ENCODE data around the gene CARNS1.

DNA sequence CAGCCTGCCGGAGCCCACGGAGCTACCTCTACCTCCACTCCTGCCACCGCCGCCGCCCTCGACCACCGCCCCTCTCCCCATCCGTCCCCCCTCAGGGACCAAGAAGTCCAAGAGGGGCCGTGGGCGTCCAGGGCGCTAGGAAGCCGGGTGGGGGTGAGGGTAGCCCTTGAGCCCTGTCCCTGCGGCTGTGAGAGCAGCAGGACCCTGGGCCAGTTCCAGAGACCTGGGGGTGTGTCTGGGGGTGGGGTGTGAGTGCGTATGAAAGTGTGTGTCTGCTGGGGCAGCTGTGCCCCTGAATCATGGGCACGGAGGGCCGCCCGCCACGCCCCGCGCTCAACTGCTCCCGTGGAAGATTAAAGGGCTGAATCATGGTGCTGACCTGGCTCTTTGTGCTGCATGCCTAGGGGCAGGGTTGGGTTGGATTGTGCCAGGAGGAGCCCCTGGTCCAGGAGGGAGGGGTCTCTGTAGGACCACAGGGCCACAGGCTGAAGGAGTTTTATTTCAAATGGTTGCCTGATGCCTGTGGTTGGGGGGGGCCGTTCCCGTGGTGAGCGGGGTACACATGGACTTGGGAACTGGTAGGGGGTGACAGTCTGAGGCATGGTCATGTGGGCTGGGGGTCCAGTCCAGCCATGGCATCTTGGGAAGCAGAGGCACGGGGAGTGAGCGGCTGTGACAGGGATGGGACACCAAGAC lies 19.7 kb downstream of the CARNS1 start:
- TF ChIP-seq SNAI2 (CRISPR knock-in tag; IDR thresholded peaks at IDR 0.05) (no peak), CSDC2 (CRISPR knock-in tag; IDR thresholded peaks at IDR 0.05) (no peak), BACH2 (CRISPR knock-in tag; IDR thresholded peaks at IDR 0.05; ENCODE audit: borderline replicate concordance) (no peak), ZFP30 (CRISPR knock-in tag; IDR thresholded peaks at IDR 0.05) (no peak), RARB (CRISPR knock-in tag; IDR thresholded peaks at IDR 0.05) (no peak), TCF4 (CRISPR knock-in tag; IDR thresholded peaks at IDR 0.05; ENCODE audit: borderline replicate concordance) (no peak), ZNF565 (CRISPR knock-in tag; conservative IDR thresholded peaks at IDR 0.05; ENCODE audit: low read depth) (no peak), TOX (CRISPR knock-in tag; IDR thresholded peaks at IDR 0.05; ENCODE audit: borderline replicate concordance) (no peak), OSR1 (CRISPR knock-in tag; IDR thresholded peaks at IDR 0.05) (no peak), ZNF70 (CRISPR knock-in tag; IDR thresholded peaks at IDR 0.05) (no peak)
- TF ChIP-seq, protein P1, sequence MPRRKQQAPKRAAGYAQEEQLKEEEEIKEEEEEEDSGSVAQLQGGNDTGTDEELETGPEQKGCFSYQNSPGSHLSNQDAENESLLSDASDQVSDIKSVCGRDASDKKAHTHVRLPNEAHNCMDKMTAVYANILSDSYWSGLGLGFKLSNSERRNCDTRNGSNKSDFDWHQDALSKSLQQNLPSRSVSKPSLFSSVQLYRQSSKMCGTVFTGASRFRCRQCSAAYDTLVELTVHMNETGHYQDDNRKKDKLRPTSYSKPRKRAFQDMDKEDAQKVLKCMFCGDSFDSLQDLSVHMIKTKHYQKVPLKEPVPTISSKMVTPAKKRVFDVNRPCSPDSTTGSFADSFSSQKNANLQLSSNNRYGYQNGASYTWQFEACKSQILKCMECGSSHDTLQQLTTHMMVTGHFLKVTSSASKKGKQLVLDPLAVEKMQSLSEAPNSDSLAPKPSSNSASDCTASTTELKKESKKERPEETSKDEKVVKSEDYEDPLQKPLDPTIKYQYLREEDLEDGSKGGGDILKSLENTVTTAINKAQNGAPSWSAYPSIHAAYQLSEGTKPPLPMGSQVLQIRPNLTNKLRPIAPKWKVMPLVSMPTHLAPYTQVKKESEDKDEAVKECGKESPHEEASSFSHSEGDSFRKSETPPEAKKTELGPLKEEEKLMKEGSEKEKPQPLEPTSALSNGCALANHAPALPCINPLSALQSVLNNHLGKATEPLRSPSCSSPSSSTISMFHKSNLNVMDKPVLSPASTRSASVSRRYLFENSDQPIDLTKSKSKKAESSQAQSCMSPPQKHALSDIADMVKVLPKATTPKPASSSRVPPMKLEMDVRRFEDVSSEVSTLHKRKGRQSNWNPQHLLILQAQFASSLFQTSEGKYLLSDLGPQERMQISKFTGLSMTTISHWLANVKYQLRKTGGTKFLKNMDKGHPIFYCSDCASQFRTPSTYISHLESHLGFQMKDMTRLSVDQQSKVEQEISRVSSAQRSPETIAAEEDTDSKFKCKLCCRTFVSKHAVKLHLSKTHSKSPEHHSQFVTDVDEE (CRISPR knock-in tag; IDR thresholded peaks at IDR 0.05): no peak
- TF ChIP-seq, protein P2, sequence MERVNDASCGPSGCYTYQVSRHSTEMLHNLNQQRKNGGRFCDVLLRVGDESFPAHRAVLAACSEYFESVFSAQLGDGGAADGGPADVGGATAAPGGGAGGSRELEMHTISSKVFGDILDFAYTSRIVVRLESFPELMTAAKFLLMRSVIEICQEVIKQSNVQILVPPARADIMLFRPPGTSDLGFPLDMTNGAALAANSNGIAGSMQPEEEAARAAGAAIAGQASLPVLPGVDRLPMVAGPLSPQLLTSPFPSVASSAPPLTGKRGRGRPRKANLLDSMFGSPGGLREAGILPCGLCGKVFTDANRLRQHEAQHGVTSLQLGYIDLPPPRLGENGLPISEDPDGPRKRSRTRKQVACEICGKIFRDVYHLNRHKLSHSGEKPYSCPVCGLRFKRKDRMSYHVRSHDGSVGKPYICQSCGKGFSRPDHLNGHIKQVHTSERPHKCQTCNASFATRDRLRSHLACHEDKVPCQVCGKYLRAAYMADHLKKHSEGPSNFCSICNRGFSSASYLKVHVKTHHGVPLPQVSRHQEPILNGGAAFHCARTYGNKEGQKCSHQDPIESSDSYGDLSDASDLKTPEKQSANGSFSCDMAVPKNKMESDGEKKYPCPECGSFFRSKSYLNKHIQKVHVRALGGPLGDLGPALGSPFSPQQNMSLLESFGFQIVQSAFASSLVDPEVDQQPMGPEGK (CRISPR knock-in tag; IDR thresholded peaks at IDR 0.05; ENCODE audit: borderline replicate concordance): no peak
- TF ChIP-seq, protein P3, sequence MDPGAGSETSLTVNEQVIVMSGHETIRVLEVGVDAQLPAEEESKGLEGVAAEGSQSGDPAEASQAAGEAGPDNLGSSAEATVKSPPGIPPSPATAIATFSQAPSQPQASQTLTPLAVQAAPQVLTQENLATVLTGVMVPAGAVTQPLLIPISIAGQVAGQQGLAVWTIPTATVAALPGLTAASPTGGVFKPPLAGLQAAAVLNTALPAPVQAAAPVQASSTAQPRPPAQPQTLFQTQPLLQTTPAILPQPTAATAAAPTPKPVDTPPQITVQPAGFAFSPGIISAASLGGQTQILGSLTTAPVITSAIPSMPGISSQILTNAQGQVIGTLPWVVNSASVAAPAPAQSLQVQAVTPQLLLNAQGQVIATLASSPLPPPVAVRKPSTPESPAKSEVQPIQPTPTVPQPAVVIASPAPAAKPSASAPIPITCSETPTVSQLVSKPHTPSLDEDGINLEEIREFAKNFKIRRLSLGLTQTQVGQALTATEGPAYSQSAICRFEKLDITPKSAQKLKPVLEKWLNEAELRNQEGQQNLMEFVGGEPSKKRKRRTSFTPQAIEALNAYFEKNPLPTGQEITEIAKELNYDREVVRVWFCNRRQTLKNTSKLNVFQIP (CRISPR knock-in tag; IDR thresholded peaks at IDR 0.05; ENCODE audit: borderline replicate concordance, low read depth): no peak
- TF ChIP-seq, protein P4, sequence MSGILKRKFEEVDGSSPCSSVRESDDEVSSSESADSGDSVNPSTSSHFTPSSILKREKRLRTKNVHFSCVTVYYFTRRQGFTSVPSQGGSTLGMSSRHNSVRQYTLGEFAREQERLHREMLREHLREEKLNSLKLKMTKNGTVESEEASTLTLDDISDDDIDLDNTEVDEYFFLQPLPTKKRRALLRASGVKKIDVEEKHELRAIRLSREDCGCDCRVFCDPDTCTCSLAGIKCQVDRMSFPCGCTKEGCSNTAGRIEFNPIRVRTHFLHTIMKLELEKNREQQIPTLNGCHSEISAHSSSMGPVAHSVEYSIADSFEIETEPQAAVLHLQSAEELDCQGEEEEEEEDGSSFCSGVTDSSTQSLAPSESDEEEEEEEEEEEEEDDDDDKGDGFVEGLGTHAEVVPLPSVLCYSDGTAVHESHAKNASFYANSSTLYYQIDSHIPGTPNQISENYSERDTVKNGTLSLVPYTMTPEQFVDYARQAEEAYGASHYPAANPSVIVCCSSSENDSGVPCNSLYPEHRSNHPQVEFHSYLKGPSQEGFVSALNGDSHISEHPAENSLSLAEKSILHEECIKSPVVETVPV (CRISPR knock-in tag; IDR thresholded peaks at IDR 0.05): no peak

Measured in SK-N-SH treated with all-trans-retinoic acid at 6 μM for 48 hours (cell line).